Measurements from ENCODE around the gene STMN3. TPM values are rescaled to one million over a fixed set of nuclear protein-coding genes. Genes with fewer than 3 reads are reported as not detected.

Gene STMN3
- total RNA-seq, 1 experiment from 2014 or later = 42.7 TPM

DNA sequence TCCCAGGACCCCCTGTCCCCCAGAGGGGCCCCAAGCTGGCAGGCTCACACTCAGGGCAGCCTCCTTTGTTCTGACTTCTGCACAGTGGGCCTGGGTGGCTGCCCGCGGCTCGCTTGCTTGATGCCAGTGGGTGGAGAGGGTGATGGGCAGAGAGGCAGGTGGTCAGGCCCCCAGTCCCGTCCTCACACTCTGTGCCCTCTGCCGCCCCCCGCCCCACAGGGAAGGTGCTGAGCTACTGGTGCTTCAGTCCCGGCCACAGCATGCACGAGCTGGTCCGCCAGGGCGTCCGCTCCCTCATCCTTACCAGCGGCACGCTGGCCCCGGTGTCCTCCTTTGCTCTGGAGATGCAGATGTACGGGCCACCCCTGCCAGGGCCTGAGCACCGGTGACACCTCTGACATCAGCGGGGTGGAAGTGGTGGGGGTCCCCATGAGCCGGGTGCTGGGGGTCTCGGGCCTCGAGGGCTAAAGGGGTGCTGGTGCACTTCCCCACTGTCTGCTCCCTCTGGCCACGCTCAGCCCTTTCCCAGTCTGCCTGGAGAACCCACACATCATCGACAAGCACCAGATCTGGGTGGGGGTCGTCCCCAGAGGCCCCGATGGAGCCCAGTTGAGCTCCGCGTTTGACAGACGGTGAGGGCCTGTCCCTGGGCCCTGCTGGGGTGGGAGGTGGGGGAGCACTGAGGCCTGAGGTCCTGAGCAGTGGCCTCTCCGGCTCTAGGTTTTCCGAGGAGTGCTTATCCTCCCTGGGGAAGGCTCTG is 34.4 kb upstream of the STMN3 start:
- Histone ChIP-seq H3K27ac (ENCODE audit: low read length) (peak overlapping the region; percentile 29; the same call in 1 of the 2 replicates), H3K4me3 (ENCODE audit: low read depth in 2 of 2, low read length in 2 of 2) (no peak overlapping the region), H3K4me1 (ENCODE audit: control insufficient read depth, insufficient read depth, low read length) (peaks cover 34% of the 10 kb centered on the region), H3K27me3 (ENCODE audit: control insufficient read depth, insufficient read depth, low read length) (no peaks in the 10 kb centered on the region), H3K36me3 (ENCODE audit: control insufficient read depth, insufficient read depth, low read length) (no peaks in the 10 kb centered on the region), H3K9me3 (ENCODE audit: control insufficient read depth, insufficient read depth, low read depth, low read length) (no peaks in the 10 kb centered on the region)
- CTCF ChIA-PET = no interaction called here
- in situ Hi-C loops (cut with HindIII; ENCODE audit: low pct_unique_long_range_greater_than_20kb, low sequenced_read_pairs) = no loop called here
- TF ChIP-seq, protein P1, sequence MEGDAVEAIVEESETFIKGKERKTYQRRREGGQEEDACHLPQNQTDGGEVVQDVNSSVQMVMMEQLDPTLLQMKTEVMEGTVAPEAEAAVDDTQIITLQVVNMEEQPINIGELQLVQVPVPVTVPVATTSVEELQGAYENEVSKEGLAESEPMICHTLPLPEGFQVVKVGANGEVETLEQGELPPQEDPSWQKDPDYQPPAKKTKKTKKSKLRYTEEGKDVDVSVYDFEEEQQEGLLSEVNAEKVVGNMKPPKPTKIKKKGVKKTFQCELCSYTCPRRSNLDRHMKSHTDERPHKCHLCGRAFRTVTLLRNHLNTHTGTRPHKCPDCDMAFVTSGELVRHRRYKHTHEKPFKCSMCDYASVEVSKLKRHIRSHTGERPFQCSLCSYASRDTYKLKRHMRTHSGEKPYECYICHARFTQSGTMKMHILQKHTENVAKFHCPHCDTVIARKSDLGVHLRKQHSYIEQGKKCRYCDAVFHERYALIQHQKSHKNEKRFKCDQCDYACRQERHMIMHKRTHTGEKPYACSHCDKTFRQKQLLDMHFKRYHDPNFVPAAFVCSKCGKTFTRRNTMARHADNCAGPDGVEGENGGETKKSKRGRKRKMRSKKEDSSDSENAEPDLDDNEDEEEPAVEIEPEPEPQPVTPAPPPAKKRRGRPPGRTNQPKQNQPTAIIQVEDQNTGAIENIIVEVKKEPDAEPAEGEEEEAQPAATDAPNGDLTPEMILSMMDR (IDR thresholded peaks at IDR 0.05) = no peak
- TF ChIP-seq, protein P2, sequence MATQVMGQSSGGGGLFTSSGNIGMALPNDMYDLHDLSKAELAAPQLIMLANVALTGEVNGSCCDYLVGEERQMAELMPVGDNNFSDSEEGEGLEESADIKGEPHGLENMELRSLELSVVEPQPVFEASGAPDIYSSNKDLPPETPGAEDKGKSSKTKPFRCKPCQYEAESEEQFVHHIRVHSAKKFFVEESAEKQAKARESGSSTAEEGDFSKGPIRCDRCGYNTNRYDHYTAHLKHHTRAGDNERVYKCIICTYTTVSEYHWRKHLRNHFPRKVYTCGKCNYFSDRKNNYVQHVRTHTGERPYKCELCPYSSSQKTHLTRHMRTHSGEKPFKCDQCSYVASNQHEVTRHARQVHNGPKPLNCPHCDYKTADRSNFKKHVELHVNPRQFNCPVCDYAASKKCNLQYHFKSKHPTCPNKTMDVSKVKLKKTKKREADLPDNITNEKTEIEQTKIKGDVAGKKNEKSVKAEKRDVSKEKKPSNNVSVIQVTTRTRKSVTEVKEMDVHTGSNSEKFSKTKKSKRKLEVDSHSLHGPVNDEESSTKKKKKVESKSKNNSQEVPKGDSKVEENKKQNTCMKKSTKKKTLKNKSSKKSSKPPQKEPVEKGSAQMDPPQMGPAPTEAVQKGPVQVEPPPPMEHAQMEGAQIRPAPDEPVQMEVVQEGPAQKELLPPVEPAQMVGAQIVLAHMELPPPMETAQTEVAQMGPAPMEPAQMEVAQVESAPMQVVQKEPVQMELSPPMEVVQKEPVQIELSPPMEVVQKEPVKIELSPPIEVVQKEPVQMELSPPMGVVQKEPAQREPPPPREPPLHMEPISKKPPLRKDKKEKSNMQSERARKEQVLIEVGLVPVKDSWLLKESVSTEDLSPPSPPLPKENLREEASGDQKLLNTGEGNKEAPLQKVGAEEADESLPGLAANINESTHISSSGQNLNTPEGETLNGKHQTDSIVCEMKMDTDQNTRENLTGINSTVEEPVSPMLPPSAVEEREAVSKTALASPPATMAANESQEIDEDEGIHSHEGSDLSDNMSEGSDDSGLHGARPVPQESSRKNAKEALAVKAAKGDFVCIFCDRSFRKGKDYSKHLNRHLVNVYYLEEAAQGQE (IDR thresholded peaks at IDR 0.05; ENCODE audit: insufficient read depth in 1 of 2, low read depth in 2 of 2, low read length in 1 of 2) = no peak
- no peak for TF ChIP-seq TCF7L2 (IDR thresholded peaks at IDR 0.05; ENCODE audit: low read depth, low read length)
- TF ChIP-seq POLR2AphosphoS5 (IDR thresholded peaks at IDR 0.05; ENCODE audit: low read depth, low read length) = no peak
- TF ChIP-seq SIN3A (IDR thresholded peaks at IDR 0.05; ENCODE audit: borderline replicate concordance, insufficient read depth, low read depth, low read length) = no peak
- intact Hi-C loops (cut with micrococcal nuclease; ENCODE audit: unreplicated experiment) = no loop called here
- DNase-seq (ENCODE audit: low read depth, low spot score) (no peak), ATAC-seq (no peak)
- POLR2A ChIA-PET = interaction anchor here (0.6 kb wide), 1 partner anchor 46 kb away, joined by 3 read pairs; no protein-coding TSS in a partner anchor
- no TSS peak for BruUV-seq (replicated peaks)

DNA sequence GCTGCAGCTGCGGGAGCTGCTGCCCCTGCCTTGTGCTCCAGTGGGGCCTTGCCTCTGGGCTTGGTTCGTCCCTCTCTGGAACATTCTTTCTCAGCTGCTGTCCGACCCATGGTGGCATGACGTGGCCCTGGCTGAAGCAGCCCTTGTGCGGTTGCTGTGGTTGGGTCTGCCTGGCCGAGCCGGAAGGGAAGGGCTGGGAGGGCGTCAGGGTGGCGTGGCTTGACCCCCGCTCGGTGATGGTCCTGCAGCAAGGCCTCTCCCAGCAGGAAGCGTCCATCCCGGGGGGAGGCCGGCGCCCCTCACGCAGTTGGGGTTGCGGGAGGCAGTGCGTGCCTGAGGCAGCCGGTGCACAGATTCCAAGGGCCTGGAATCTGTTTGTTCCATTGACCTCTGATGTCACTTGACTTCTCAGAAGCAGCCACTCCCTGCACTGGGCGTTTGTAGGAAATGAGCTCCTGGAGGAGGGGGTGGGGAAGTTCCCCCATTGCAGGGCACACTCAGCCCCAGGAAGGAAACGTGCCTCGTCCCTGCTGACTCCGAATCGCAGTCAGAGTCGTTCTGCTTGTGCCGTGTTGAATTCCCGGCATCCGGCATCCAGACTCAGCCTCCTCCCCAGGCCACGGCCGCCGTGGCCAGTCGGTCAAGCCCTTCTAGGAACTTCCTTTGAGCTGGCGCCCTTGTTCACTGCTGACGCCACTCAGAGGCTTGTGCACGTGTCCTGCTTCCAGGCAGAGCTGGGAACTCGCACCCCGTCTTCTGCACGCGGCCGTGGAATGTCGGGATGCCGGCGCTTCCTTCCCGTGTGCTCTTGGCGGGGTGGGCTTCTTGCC is 33.5 kb upstream of the STMN3 start:
- no peaks in the 10 kb centered on the region for H3K36me3 ChIP-seq (ENCODE audit: control insufficient read depth, insufficient read depth, low read length)

More for the DNA sequence above, 33.5 kb upstream of the STMN3 start:
- no peaks in the 10 kb centered on the region for H3K27me3 ChIP-seq (ENCODE audit: control insufficient read depth, insufficient read depth, low read length)
- ATAC-seq (no peak), DNase-seq (ENCODE audit: low read depth, low spot score) (no peak)
- no TSS peak for BruUV-seq (replicated peaks)
- intact Hi-C loops (cut with micrococcal nuclease; ENCODE audit: unreplicated experiment) (no loop called here), in situ Hi-C loops (cut with HindIII; ENCODE audit: low pct_unique_long_range_greater_than_20kb, low sequenced_read_pairs) (no loop called here)
- ChIA-PET POLR2A (interaction anchor here (0.6 kb wide), 1 partner anchor 45 kb away, joined by 3 read pairs; no protein-coding TSS in a partner anchor), CTCF (interaction anchor here (0.7 kb wide), 1 partner anchor 22 kb away, joined by 3 read pairs; no protein-coding TSS in a partner anchor)
- TF ChIP-seq, protein P2 (IDR thresholded peaks at IDR 0.05; ENCODE audit: insufficient read depth in 1 of 2, low read depth in 2 of 2, low read length in 1 of 2) = no peak
- TF ChIP-seq TCF7L2 (IDR thresholded peaks at IDR 0.05; ENCODE audit: low read depth, low read length) = no peak
- TF ChIP-seq SIN3A (IDR thresholded peaks at IDR 0.05; ENCODE audit: borderline replicate concordance, insufficient read depth, low read depth, low read length) = no peak
- TF ChIP-seq POLR2AphosphoS5 (IDR thresholded peaks at IDR 0.05; ENCODE audit: low read depth, low read length) = peak; percentile 22; the same call in 1 of the 2 replicates
- TF ChIP-seq, protein P1 (IDR thresholded peaks at IDR 0.05) = no peak
- no peaks in the 10 kb centered on the region for H3K9me3 ChIP-seq (ENCODE audit: control insufficient read depth, insufficient read depth, low read depth, low read length)
- H3K4me3 ChIP-seq (ENCODE audit: low read depth in 2 of 2, low read length in 2 of 2) = no peak overlapping the region
- peak overlapping the region; percentile 39; the same call in 1 of the 2 replicates for H3K27ac ChIP-seq (ENCODE audit: low read length)
- peaks cover 43% of the 10 kb centered on the region for H3K4me1 ChIP-seq (ENCODE audit: control insufficient read depth, insufficient read depth, low read length)
